Trophoblast cell (in vitro differentiated cells and primary cell): ENCODE data around the gene ADIG.

ENCODE experiments used
- DNase-seq, 2 donors: peaks; one replicate each; pipeline ENCODE4 v3.0.0-alpha.2; 2016
- H2AFZ ChIP-seq: 2 replicates; pipeline ENCODE4 v1.6.1; 2013; ENCODE audit warnings: low read length, moderate library complexity, mild to moderate bottlenecking; ENCODE audit not compliant: insufficient read depth, poor library complexity
- H2AK5ac ChIP-seq: 2 replicates; pipeline ENCODE4 v1.6.1; 2013; ENCODE audit warnings: mild to moderate bottlenecking, low read length
- H2BK120ac ChIP-seq: 2 replicates; pipeline ENCODE4 v1.6.1; 2013; ENCODE audit warnings: low read length, mild to moderate bottlenecking, moderate library complexity; ENCODE audit not compliant: insufficient read depth, poor library complexity
- H2BK12ac ChIP-seq: 2 replicates; pipeline ENCODE4 v1.6.1; 2013; ENCODE audit warnings: mild to moderate bottlenecking, low read length, moderate library complexity
- H2BK5ac ChIP-seq: 2 replicates; pipeline ENCODE4 v1.6.1; 2013; ENCODE audit warnings: low read length, low read depth, moderate library complexity, mild to moderate bottlenecking; ENCODE audit not compliant: poor library complexity
- H3K14ac ChIP-seq: 2 replicates; pipeline ENCODE4 v1.6.1; 2013; ENCODE audit warnings: mild to moderate bottlenecking, low read length
- H3K18ac ChIP-seq: 2 replicates; pipeline ENCODE4 v1.6.1; 2013; ENCODE audit warnings: mild to moderate bottlenecking, low read length
- H3K23ac ChIP-seq: 2 replicates; pipeline ENCODE4 v1.6.1; 2013; ENCODE audit warnings: low read length
- H3K27ac ChIP-seq: 2 replicates; pipeline ENCODE4 v1.5.1; 2013; ENCODE audit warnings: low read depth, mild to moderate bottlenecking, inconsistent platforms, low read length, moderate library complexity
- H3K27me3 ChIP-seq: 2 replicates; pipeline ENCODE4 v1.6.1; 2013; ENCODE audit warnings: inconsistent platforms, mild to moderate bottlenecking, low read length, moderate library complexity; ENCODE audit not compliant: insufficient read depth
- H3K36me3 ChIP-seq, 2 experiments: 1 replicate in 1 of 2; 2 replicates in 1 of 2; pipeline ENCODE4 v1.6.1; 2013; ENCODE audit warnings: low read length in 2 of 2, mild to moderate bottlenecking in 2 of 2, moderate library complexity in 1 of 2; ENCODE audit not compliant: insufficient read depth in 2 of 2, control insufficient read depth in 1 of 2
- H3K4ac ChIP-seq: 2 replicates; pipeline ENCODE4 v1.6.1; 2013; ENCODE audit warnings: low read depth, mild to moderate bottlenecking, low read length, moderate library complexity
- H3K4me1 ChIP-seq, 2 experiments: 1 replicate in 1 of 2; 2 replicates in 1 of 2; pipeline ENCODE4 v1.6.1; 2013; ENCODE audit warnings: low read length in 2 of 2, mild to moderate bottlenecking in 2 of 2, moderate library complexity in 1 of 2; ENCODE audit not compliant: insufficient read depth in 2 of 2, control insufficient read depth in 1 of 2
- H3K4me2 ChIP-seq: 2 replicates; pipeline ENCODE4 v1.6.1; 2013; ENCODE audit warnings: inconsistent platforms, mild to moderate bottlenecking, low read length, moderate library complexity
- H3K4me3 ChIP-seq: 2 replicates; pipeline ENCODE4 v1.5.1; 2013; ENCODE audit warnings: mild to moderate bottlenecking, low read depth, low read length, inconsistent platforms
- H3K79me1 ChIP-seq: one replicate; pipeline ENCODE4 v1.6.1; 2013; ENCODE audit warnings: low read length
- H3K79me2 ChIP-seq: 2 replicates; pipeline ENCODE4 v1.6.1; 2013; ENCODE audit warnings: low read length, mild to moderate bottlenecking; ENCODE audit not compliant: control insufficient read depth, insufficient read depth, poor library complexity
- H3K9ac ChIP-seq: 2 replicates; pipeline ENCODE4 v1.6.1; 2013; ENCODE audit warnings: mild to moderate bottlenecking, low read length
- H3K9me3 ChIP-seq: 2 replicates; pipeline ENCODE4 v1.6.1; 2013; ENCODE audit warnings: low read depth, mild to moderate bottlenecking, control low read depth, inconsistent platforms, low read length; ENCODE audit not compliant: insufficient read depth
- H4K12ac ChIP-seq: 2 replicates; pipeline ENCODE4 v1.6.1; 2013; ENCODE audit warnings: low read depth, mild to moderate bottlenecking, low read length, moderate library complexity
- H4K8ac ChIP-seq: 2 replicates; pipeline ENCODE4 v1.6.1; 2013; ENCODE audit warnings: low read depth, mild to moderate bottlenecking, low read length, moderate library complexity
- H4K91ac ChIP-seq: one replicate; pipeline ENCODE4 v1.6.1; 2013; ENCODE audit warnings: low read depth, mild to moderate bottlenecking, low read length, moderate library complexity
- WGBS: extraction: QIAGEN DNeasy Blood & Tissue Kit; methylation state at CpG from one replicate; pipeline ENCODE4 v1.1.7; 2013; ENCODE audit warnings: missing lambda C conversion rate; ENCODE audit not compliant: insufficient read length, insufficient coverage; ENCODE audit errors: extremely low coverage; 5-methylcytosine and 5-hydroxymethylcytosine counted together

ADIG gene

DNA sequence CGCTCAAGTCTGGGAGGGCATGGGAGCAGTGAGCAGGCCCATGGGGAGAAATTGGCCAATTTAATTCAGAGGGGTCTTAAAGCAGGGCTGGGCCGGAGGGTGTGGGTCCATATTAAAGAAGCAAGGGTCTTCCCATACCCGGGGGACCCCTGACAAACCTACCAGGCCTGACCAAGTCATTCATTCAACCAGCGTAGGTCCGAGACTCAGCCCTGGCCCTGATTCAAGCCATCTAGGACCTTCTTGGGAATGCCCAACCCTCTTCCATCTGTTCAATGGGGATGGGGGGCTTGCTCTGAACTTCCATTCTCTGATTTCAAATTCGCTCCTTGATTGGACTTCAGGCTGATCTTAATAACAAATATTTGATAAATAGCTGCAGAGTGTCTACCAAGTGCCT is 7.3 kb downstream of the ADIG start:
- peaks cover 8% of the 10 kb centered on the region in 2 experiments for H3K4me1 ChIP-seq
- H2AFZ ChIP-seq: no peak overlapping the region
- no peaks in the 10 kb centered on the region for H3K79me2 ChIP-seq
- H3K4me3 ChIP-seq: no peak overlapping the region
- no peak overlapping the region for H4K91ac ChIP-seq
- DNase-seq: no peak
- H4K12ac ChIP-seq: no peak overlapping the region
- no peak overlapping the region for H2BK120ac ChIP-seq
- H4K8ac ChIP-seq: no peak overlapping the region
- no peak overlapping the region for H2BK12ac ChIP-seq
- H3K79me1 ChIP-seq: peaks cover 11% of the 10 kb centered on the region
- no peak overlapping the region for H2BK5ac ChIP-seq
- H3K14ac ChIP-seq: no peak overlapping the region
- H3K9me3 ChIP-seq: no peaks in the 10 kb centered on the region
- no peak overlapping the region for H3K4me2 ChIP-seq
- no peak overlapping the region for H3K23ac ChIP-seq
- H3K27ac ChIP-seq: no peak overlapping the region
- H3K9ac ChIP-seq: no peak overlapping the region
- H3K18ac ChIP-seq: no peak overlapping the region
- WGBS: no CpG with 5 or more reads among the region's 6 CpGs
- H3K4ac ChIP-seq: no peak overlapping the region
- no peaks in the 10 kb centered on the region for H3K36me3 ChIP-seq
- H2AK5ac ChIP-seq: no peak overlapping the region
- no peaks in the 10 kb centered on the region for H3K27me3 ChIP-seq

GRCh38 chr20:38589351-38589750 is 8.4 kb downstream of the ADIG start:
- Histone ChIP-seq H4K12ac (no peak overlapping the region), H2AK5ac (no peak overlapping the region), H4K8ac (no peak overlapping the region), H3K79me2 (no peaks in the 10 kb centered on the region), H2BK12ac (no peak overlapping the region), H3K36me3 (no peaks in the 10 kb centered on the region), H3K4me1 (peaks cover 8% of the 10 kb centered on the region in 2 experiments), H3K4me3 (no peak overlapping the region), H3K4ac (no peak overlapping the region), H3K27ac (no peak overlapping the region), H3K18ac (no peak overlapping the region), H3K14ac (no peak overlapping the region), H2BK120ac (no peak overlapping the region), H3K79me1 (peaks cover 11% of the 10 kb centered on the region), H3K9ac (no peak overlapping the region), H3K23ac (no peak overlapping the region), H2AFZ (no peak overlapping the region), H3K9me3 (no peaks in the 10 kb centered on the region), H2BK5ac (no peak overlapping the region), H3K4me2 (no peak overlapping the region), H4K91ac (no peak overlapping the region), H3K27me3 (no peaks in the 10 kb centered on the region)
- no CpG with 5 or more reads among the region's 4 CpGs for WGBS
- DNase-seq: no peak

- Histone ChIP-seq H3K79me2 (no peaks in the 10 kb centered on the region), H3K9me3 (no peaks in the 10 kb centered on the region), H4K12ac (no peak overlapping the region), H3K4ac (no peak overlapping the region), H2AK5ac (no peak overlapping the region), H3K27me3 (no peaks in the 10 kb centered on the region), H3K4me3 (no peak overlapping the region), H3K14ac (no peak overlapping the region), H4K8ac (no peak overlapping the region), H3K23ac (peak overlapping the region; percentile 69), H3K4me1 (peaks cover 8% of the 10 kb centered on the region in 2 experiments), H2AFZ (no peak overlapping the region), H2BK120ac (no peak overlapping the region), H3K4me2 (no peak overlapping the region), H2BK5ac (no peak overlapping the region), H3K9ac (no peak overlapping the region), H3K18ac (no peak overlapping the region), H3K36me3 (no peaks in the 10 kb centered on the region), H4K91ac (no peak overlapping the region), H3K27ac (no peak overlapping the region), H3K79me1 (peaks cover 11% of the 10 kb centered on the region), H2BK12ac (no peak overlapping the region)
- WGBS: no CpG with 5 or more reads among the region's 3 CpGs
- no peak for DNase-seq
These were observed 9.1 kb downstream of the ADIG start for GRCh38 chr20:38589967-38590675.

DNA sequence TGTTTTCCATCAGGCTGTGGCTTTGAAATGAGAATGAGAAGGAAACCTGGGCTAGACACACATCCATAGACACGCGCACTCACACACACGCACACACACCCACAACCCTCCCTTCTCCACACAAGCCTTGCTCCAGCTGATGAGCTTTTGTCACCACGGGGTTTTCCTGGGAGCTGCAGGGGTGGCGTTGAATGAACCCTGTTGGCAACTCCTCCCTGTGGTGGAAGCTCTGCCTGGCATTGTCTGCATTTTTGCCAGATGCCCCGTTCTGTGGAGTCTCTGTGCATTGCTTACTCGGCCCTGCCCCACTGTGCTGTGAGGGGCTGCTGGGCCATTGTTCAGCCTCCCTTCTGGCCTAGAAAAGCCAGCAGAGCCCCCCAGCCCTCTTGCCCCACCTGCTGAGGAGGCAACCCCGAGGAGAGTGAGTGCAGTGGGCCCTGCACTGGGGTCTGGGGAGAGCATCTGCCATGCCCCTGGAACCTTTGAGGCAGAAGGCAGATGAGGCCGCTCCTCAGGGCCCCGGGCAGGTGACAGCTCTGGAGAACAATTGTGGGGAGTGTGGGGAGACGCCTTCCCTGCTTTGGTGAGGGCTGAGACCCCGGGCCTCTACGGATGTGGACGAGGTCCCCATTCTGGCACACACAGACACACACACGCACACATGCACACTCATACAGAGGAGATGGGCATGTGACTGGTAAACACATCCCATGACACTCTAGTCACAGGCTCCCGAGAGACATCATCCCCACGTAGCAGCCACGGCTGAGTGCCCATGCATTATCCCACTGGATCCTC is 9.9 kb downstream of the ADIG start:
- no peak overlapping the region for H3K23ac ChIP-seq
- H2BK120ac ChIP-seq: peak overlapping the region; percentile 34
- no peaks in the 10 kb centered on the region for H3K9me3 ChIP-seq
- peak overlapping the region; percentile 52 for H4K91ac ChIP-seq
- H3K18ac ChIP-seq: no peak overlapping the region
- no peak for DNase-seq
- H3K4me3 ChIP-seq: no peak overlapping the region
- no peak overlapping the region for H2AFZ ChIP-seq
- H3K36me3 ChIP-seq: no peaks in the 10 kb centered on the region
- no peaks in the 10 kb centered on the region for H3K79me2 ChIP-seq
- peak overlapping the region; percentile 81 for H2BK12ac ChIP-seq
- no peak overlapping the region for H3K27ac ChIP-seq
- WGBS: no CpG with 5 or more reads among the region's 18 CpGs
- no peak overlapping the region for H4K12ac ChIP-seq
- H3K79me1 ChIP-seq: peaks cover 13% of the 10 kb centered on the region
- H3K4me2 ChIP-seq: no peak overlapping the region
- no peak overlapping the region for H3K9ac ChIP-seq
- no peak overlapping the region for H3K4ac ChIP-seq
- no peak overlapping the region for H4K8ac ChIP-seq
- H2BK5ac ChIP-seq: no peak overlapping the region
- H2AK5ac ChIP-seq: peak overlapping the region; percentile 69
- peaks cover 8 to 10% of the 10 kb centered on the region in 2 experiments for H3K4me1 ChIP-seq
- peak overlapping the region; percentile 4 for H3K14ac ChIP-seq
- H3K27me3 ChIP-seq: no peaks in the 10 kb centered on the region
